Retinal pigment epithelial cell (primary cell): Measurements from ENCODE around the gene MBTPS2.

Source experiments
- DNase-seq: peaks from one replicate; pipeline ENCODE4 v3.0.0-alpha.2; 2010; ENCODE audit warnings: low read depth
- H3K4me3 ChIP-seq: 2 replicates; pipeline ENCODE4 v1.5.1; 2011; ENCODE audit warnings: mild to moderate bottlenecking, low read length, control low read depth, moderate library complexity
- TF ChIP-seq, protein P1 (sequence below): conservative IDR thresholded peaks from 2 replicates; pipeline ENCODE4 v1.5.1; 2011; ENCODE audit warnings: low read depth, low read length, control low read depth, inconsistent platforms

Gene MBTPS2

DNA sequence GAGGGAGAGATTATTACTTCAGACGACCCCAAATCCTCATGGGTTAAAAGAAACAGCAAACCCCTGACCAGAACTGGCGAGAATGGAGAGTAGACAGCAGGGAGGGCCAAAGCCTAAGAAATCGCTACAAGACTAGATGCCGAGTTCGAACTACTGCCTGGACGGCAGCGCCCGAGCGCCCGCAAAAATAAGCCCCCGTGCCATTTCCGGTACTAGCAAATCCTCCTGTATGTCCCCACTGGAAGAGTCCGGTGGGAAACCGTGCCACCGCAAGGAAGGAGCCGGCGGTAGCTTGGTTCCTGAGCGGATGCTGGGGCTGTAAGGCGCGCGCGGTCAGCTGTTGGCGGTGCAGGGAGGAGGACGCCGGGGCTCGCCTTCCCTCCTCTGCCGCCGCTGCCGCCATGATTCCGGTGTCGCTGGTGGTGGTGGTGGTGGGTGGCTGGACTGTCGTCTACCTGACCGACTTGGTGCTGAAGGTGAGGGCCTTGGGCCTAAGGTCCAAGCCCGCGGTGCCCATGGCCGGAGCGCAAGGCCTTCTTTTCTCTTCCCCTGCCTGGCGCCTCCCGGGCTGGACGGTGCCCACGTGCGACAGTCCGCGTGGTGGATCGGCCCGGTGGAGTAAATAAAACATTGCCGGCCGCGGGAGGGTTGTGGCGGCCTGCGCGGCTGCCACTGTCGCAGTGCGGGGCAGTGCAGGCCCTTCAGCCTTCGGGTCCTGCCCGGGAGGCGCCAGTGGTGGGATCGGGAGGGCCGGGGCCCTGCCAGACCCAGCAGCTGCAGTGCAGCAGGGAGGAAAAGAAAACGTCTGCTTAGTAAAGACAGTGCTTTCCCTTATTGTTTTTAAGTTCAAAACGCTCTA lies at the start of gene MBTPS2:
TSS of gene MBTPS2 (plus strand) at position 284 of the 859 bp plus-strand sequence. CDS start at position 402, 118 bp downstream.
- peak within 1 kb of the TSS; percentile 72 for H3K4me3 ChIP-seq
- DNase-seq, result peak; percentile 59
- TF ChIP-seq, protein P1, sequence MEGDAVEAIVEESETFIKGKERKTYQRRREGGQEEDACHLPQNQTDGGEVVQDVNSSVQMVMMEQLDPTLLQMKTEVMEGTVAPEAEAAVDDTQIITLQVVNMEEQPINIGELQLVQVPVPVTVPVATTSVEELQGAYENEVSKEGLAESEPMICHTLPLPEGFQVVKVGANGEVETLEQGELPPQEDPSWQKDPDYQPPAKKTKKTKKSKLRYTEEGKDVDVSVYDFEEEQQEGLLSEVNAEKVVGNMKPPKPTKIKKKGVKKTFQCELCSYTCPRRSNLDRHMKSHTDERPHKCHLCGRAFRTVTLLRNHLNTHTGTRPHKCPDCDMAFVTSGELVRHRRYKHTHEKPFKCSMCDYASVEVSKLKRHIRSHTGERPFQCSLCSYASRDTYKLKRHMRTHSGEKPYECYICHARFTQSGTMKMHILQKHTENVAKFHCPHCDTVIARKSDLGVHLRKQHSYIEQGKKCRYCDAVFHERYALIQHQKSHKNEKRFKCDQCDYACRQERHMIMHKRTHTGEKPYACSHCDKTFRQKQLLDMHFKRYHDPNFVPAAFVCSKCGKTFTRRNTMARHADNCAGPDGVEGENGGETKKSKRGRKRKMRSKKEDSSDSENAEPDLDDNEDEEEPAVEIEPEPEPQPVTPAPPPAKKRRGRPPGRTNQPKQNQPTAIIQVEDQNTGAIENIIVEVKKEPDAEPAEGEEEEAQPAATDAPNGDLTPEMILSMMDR, result no peak

DNA sequence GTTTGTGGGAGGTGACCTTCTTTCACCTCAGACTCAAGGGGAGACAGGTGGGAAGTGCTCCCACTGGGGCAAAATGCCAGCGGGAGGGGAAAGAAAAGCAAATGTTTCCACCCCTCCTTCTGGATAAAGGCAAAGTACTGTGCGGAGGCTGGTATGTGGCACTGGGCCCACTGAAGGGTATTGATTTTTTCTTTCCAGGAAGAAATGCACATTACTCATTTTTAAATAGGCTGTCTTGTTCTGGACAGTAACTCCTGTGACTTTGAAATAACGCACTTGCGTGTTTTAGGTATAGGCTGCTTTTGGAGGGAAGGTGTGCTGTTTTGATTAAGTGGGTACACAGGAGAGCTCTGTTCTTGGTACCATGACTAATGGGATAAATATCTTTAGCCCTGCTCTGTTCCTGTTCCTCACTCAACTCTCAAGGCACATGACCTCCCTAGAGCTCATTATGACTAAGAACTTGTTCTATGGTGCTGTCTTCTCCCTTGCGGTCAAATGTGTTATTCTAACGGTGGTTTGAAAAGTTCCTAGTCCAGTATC lies 40.7 kb upstream of the MBTPS2 start:
- peak; percentile 92 for DNase-seq
- TF ChIP-seq, protein P1, result peak; percentile 6

DNA sequence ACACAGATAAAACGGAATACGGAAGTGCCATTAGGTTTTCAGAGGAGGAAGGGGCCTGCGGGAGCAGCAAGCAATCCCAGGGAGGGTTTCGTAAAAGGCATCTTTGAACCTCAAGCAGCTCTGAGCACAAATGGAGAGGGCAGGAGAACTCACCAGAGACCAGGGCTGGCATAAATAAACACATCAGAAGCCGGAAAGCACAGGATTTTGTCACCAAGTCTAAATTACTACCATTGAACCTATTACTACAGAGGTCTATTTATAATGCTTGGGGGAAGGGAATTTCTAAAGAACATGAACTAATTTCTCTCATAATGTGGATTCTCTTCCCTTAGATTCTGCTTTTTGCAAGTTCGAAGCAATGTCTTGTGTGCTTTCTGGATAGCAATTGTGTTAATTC lies 39.6 kb upstream of the MBTPS2 start:
- no peak overlapping the region for H3K4me3 ChIP-seq
- DNase-seq, result no peak
- TF ChIP-seq, protein P1, result no peak

More for the DNA sequence above, 40.7 kb upstream of the MBTPS2 start:
- no peak overlapping the region for H3K4me3 ChIP-seq

DNA sequence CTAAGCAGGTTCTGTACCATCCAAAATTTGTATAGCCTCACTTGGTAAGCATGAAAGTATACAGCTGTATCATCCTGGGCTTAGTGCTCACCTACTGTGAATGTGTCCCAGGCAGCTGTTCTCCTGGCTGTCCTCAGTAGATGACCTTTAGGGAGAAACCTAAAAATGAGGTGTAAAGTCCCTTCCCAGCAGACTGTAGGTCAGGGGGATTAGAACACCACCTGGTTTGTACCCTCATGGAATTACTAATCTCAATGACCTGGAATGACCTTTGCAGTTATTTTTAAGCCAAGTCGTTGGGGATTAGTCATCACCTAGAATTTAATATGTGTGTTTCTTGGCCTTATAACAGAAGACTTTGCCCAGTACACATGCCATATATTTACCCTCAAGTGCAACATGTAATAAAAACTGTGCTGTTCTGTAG lies 39.1 kb upstream of the MBTPS2 start:
- DNase-seq, result peak; percentile 76
- TF ChIP-seq, protein P1, result no peak
- H3K4me3 ChIP-seq, result no peak overlapping the region

DNA sequence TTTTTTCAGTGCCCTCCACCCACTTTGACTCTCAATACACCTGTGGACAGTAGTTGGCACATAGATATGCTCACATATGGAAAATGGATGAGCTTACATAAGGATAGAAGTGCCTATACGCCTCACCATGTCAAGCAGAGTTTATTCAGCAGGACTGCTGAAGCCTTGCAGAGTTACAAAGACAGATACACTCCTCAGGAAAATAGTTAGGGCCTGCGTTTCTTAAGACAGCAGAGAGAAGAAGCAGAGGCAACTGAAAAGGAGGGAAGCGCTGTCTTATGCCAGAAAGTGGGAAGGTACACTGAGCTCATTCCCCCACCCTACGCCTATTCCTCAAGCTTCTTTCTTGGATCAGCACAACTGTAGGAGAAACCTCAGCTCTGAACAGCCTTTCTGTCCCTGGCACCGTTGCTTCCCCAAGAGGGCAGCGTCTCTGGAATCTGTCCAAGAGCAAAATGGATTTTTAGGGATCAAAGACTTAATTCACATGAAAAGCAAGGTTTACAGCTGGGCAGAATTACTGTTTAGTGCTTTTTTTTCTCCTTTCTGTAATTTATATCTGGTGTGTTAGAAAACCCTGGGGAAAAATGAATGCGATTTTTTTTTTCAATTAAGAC lies 37.3 kb upstream of the MBTPS2 start:
- TF ChIP-seq, protein P1, result no peak
- DNase-seq, result peak; percentile 63
- H3K4me3 ChIP-seq, result no peak overlapping the region

DNA sequence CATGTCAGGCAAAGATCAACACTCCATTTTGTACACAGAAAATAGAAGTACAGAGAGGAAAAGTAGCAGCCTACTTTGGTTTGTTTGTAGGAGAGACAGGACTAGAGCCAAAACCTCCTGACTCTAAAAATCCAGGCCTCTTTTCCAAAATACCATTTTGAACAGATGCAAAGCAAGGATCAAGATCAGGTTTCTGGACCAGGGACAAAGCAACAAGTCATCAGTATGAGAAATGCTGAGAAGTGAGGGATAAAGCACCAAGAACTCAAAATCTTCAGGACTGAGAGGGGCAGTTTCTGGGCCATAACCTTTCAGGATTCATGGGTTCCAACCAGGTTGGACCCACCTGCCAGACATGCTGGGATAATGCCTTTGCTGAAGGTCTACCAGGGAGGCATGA lies 36.6 kb upstream of the MBTPS2 start:
- no peak for DNase-seq
- TF ChIP-seq, protein P1, result no peak
- no peak overlapping the region for H3K4me3 ChIP-seq
